ENCODE results near the gene PEPD.

- TF ChIP-seq CTCF (IDR thresholded peaks at IDR 0.05) (no peak), ZFX (IDR thresholded peaks at IDR 0.05; ENCODE audit: borderline replicate concordance) (no peak)
Measured at GRCh38 chr19:33554821-33555220, 33.2 kb upstream of the PEPD start.
